ENCODE results near the gene RAB3C. TPM values are rescaled to one million over a fixed set of nuclear protein-coding genes. Genes with fewer than 3 reads are reported as not detected.
"Not testable (repeated sequence)": the region's sequence is repeated elsewhere in the genome, so short reads cannot be mapped to it uniquely, and the experiment has no call there.

RAB3C gene
- total and polyA plus RNA-seq, 4 experiments from 2014 or later = not detected

DNA sequence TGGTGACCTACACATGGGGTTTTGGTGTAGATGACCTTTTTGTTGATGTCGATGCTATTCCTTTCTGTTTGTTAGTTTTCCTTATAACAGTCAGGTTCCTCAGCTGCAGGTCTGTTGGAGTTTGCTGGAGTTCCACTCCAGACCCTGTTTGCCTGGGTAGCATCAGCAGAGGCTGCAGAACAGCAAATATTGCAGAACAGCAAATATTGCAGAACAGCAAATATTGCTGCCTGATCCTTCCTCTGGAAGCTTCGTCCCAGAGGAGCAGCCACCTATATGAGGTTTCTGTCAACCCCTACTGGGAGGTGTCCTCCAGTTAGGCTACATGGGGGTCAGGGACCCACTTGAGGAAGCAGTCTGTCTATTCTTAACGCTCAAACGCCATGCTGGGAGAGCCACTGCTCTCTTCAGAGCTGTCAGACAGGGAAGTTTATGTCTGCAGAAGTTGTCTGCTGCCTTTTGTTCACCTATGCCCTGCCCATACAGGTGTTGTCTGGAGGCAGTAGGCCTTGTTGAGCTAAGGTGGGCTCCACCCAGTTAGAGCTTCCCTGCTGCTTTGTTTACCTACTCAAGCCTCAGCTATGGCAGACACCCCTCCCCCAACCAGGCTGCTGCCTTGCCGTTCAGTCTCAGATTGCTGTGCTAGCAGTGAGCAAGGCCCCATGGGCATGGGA is 116.3 kb downstream of the RAB3C start:
- H3K4me3 ChIP-seq (ENCODE audit: low read length in 2 of 2); H3K36me3 ChIP-seq (ENCODE audit: insufficient read depth, low read length); POLR2A ChIA-PET (ENCODE audit: partially characterized antibody); H3K27me3 ChIP-seq (ENCODE audit: insufficient read depth, low read length); intact Hi-C loops (cut with micrococcal nuclease); CTCF ChIA-PET (ENCODE audit: partially characterized antibody); H3K27me3 Mint-ChIP-seq; H3K27ac ChIP-seq (ENCODE audit: low read depth, low read length); H3K36me3 Mint-ChIP-seq; H3K4me1 Mint-ChIP-seq; H3K9me3 ChIP-seq (ENCODE audit: control insufficient read depth in 1 of 2, low read length in 2 of 2); H3K4me1 ChIP-seq (ENCODE audit: insufficient read depth, low read length); H3K27ac Mint-ChIP-seq; DNase-seq; H3K4me3 Mint-ChIP-seq: not testable (repeated sequence)
- H3K9me3 Mint-ChIP-seq = peaks cover 2 to 33% (median 18%) of the 10 kb centered on the region in 8 donors

- Histone ChIP-seq H3K9me3 (ENCODE audit: control insufficient read depth in 1 of 2, low read length in 2 of 2) (no peaks in the 10 kb centered on the region), H3K27ac (ENCODE audit: low read depth, low read length) (no peak overlapping the region), H3K27me3 (ENCODE audit: insufficient read depth, low read length) (no peaks in the 10 kb centered on the region), H3K4me3 (ENCODE audit: low read length in 2 of 2) (no peak overlapping the region), H3K4me1 (ENCODE audit: insufficient read depth, low read length) (no peaks in the 10 kb centered on the region), H3K36me3 (ENCODE audit: insufficient read depth, low read length) (no peaks in the 10 kb centered on the region)
- POLR2A ChIA-PET (ENCODE audit: partially characterized antibody) = no interaction called here
- Mint-ChIP-seq H3K27me3 (peaks cover 4 to 7% of the 10 kb centered on the region in 2 donors), H3K36me3 (peaks cover 0 to 4% of the 10 kb centered on the region in 2 donors), H3K4me1 (no peaks in the 10 kb centered on the region), H3K27ac (no peak overlapping the region), H3K9me3 (peaks cover 2 to 32% (median 18%) of the 10 kb centered on the region in 8 donors), H3K4me3 (no peak overlapping the region)
- CTCF ChIA-PET (ENCODE audit: partially characterized antibody) = no interaction called here
- intact Hi-C loops (cut with micrococcal nuclease) = no loop called here
- DNase-seq = no peak
These were observed 116.9 kb downstream of the RAB3C start for GRCh38 chr5:58699762-58700118.

DNA sequence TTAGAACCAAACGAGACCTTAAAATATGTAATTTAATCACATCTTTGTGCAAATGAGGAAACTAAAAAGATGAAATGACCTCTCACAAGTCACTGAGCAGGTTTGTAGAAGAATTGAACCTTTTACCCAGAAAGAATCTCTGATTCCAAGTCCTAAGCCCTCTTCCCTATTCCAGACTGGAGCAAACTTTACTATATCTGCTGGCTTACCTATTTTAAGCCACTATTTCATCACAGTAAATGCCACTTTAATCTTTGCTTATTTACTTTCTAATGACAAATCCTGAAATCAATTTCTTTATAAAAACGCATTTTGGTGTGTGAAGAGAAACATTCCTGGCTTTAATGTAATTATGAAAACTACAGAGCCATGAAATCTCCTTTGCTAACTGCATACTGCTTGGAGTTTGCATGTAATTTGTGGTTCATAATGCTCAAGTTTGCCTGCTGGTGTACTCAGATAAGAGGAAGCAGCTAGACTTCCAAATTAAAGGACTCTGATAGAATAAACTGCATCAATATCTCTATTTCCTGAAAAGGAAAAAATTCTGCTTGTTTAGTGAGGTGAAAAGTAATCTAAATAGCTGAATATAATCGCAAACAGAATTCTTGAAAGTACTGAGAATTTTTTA is 121.2 kb downstream of the RAB3C start:
- Histone ChIP-seq H3K4me3 (ENCODE audit: low read length in 2 of 2) (no peak overlapping the region), H3K36me3 (ENCODE audit: insufficient read depth, low read length) (no peaks in the 10 kb centered on the region), H3K27me3 (ENCODE audit: insufficient read depth, low read length) (no peaks in the 10 kb centered on the region), H3K4me1 (ENCODE audit: insufficient read depth, low read length) (no peaks in the 10 kb centered on the region), H3K27ac (ENCODE audit: low read depth, low read length) (no peak overlapping the region), H3K9me3 (ENCODE audit: control insufficient read depth in 1 of 2, low read length in 2 of 2) (no peaks in the 10 kb centered on the region)
- intact Hi-C loops (cut with micrococcal nuclease) = no loop called here
- H3K27ac Mint-ChIP-seq = no peak overlapping the region
- no peak for DNase-seq
- CTCF ChIA-PET (ENCODE audit: partially characterized antibody) = no interaction called here
- peaks cover 0 to 2% (median 0%) of the 10 kb centered on the region in 8 donors for H3K9me3 Mint-ChIP-seq
- peaks cover 2 to 6% of the 10 kb centered on the region in 2 donors for H3K27me3 Mint-ChIP-seq
- no peak overlapping the region for H3K4me3 Mint-ChIP-seq
- no peaks in the 10 kb centered on the region for H3K4me1 Mint-ChIP-seq
- POLR2A ChIA-PET (ENCODE audit: partially characterized antibody) = no interaction called here
- peaks cover 0 to 4% of the 10 kb centered on the region in 2 donors for H3K36me3 Mint-ChIP-seq

- Mint-ChIP-seq H3K27me3 (peaks cover 6% of the 10 kb centered on the region in 2 donors), H3K36me3 (no peaks in the 10 kb centered on the region), H3K4me3 (no peak overlapping the region), H3K27ac (no peak overlapping the region), H3K9me3 (no peaks in the 10 kb centered on the region), H3K4me1 (no peaks in the 10 kb centered on the region)
- no peak overlapping the region for H3K27ac ChIP-seq (ENCODE audit: low read depth, low read length)
- H3K4me3 ChIP-seq (ENCODE audit: low read length in 2 of 2) = no peak overlapping the region
- no peaks in the 10 kb centered on the region for H3K4me1 ChIP-seq (ENCODE audit: insufficient read depth, low read length)
- intact Hi-C loops (cut with micrococcal nuclease) = no loop called here
- DNase-seq = no peak
- no peaks in the 10 kb centered on the region for H3K27me3 ChIP-seq (ENCODE audit: insufficient read depth, low read length)
- H3K36me3 ChIP-seq (ENCODE audit: insufficient read depth, low read length) = no peaks in the 10 kb centered on the region
- ChIA-PET CTCF (ENCODE audit: partially characterized antibody) (no interaction called here), POLR2A (ENCODE audit: partially characterized antibody) (no interaction called here)
- H3K9me3 ChIP-seq (ENCODE audit: control insufficient read depth in 1 of 2, low read length in 2 of 2) = no peaks in the 10 kb centered on the region
These were observed 123.9 kb downstream of the RAB3C start for GRCh38 chr5:58706736-58707135.

DNA sequence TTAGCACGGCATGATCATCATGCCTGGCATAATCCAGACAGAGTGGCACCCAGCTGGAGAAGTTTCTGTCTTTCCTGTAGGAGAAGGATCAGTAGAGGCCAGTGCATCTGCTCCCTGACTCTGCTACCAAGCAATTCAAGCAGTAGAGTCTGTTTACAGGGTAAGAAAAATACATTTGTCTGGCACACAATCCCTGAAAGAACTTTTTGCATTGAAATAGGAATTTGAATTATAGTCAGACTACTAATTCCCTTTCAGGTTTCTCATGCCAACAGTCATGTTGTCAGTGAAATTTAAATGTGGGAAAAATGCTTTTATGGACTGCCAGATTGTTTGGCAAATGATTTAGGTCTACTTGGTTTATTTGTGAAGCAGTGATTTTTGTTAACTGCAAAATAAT is 125.6 kb downstream of the RAB3C start:
- no peaks in the 10 kb centered on the region for H3K27me3 ChIP-seq (ENCODE audit: insufficient read depth, low read length)
- Mint-ChIP-seq H3K4me3 (no peak overlapping the region), H3K27me3 (peaks cover 6% of the 10 kb centered on the region in 2 donors), H3K36me3 (no peaks in the 10 kb centered on the region), H3K4me1 (no peaks in the 10 kb centered on the region), H3K9me3 (peaks cover 0 to 7% (median 0%) of the 10 kb centered on the region in 8 donors), H3K27ac (no peak overlapping the region)
- no peak for DNase-seq
- no peaks in the 10 kb centered on the region for H3K36me3 ChIP-seq (ENCODE audit: insufficient read depth, low read length)
- H3K27ac ChIP-seq (ENCODE audit: low read depth, low read length) = no peak overlapping the region
- ChIA-PET POLR2A (ENCODE audit: partially characterized antibody) (no interaction called here), CTCF (ENCODE audit: partially characterized antibody) (no interaction called here)
- no peaks in the 10 kb centered on the region for H3K9me3 ChIP-seq (ENCODE audit: control insufficient read depth in 1 of 2, low read length in 2 of 2)
- H3K4me1 ChIP-seq (ENCODE audit: insufficient read depth, low read length) = no peaks in the 10 kb centered on the region
- intact Hi-C loops (cut with micrococcal nuclease) = no loop called here
- H3K4me3 ChIP-seq (ENCODE audit: low read length in 2 of 2) = no peak overlapping the region

DNA sequence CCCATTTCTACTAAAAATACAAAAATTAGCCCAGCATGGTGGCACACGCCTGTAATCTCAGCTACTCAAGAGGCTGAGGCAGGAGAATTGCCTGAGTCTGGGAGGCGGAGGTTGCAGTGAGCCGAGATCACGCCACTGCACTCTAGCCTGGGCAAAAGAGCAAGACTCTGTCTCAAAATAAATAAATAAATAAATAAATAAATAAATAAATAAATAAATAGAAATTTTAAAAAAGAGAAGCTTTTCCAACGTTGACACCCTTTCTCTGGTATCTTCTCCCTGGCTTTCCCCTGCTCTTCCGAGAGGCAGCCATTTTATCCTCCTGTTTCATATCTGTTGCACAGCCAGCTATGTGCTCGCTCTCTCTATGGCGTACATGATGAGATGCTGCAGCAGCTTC is 127.5 kb downstream of the RAB3C start:
- H3K36me3 ChIP-seq (ENCODE audit: insufficient read depth, low read length); H3K4me1 Mint-ChIP-seq; H3K4me1 ChIP-seq (ENCODE audit: insufficient read depth, low read length); DNase-seq; H3K36me3 Mint-ChIP-seq; H3K27me3 Mint-ChIP-seq; H3K9me3 ChIP-seq (ENCODE audit: control insufficient read depth in 1 of 2, low read length in 2 of 2); H3K27ac ChIP-seq (ENCODE audit: low read depth, low read length); H3K4me3 Mint-ChIP-seq; H3K4me3 ChIP-seq (ENCODE audit: low read length in 2 of 2); H3K27me3 ChIP-seq (ENCODE audit: insufficient read depth, low read length); POLR2A ChIA-PET (ENCODE audit: partially characterized antibody); H3K27ac Mint-ChIP-seq; intact Hi-C loops (cut with micrococcal nuclease); CTCF ChIA-PET (ENCODE audit: partially characterized antibody): not testable (repeated sequence)
- H3K9me3 Mint-ChIP-seq = peaks cover 0 to 12% (median 4%) of the 10 kb centered on the region in 8 donors

- CTCF ChIA-PET (ENCODE audit: partially characterized antibody) = no interaction called here
- H3K36me3 ChIP-seq (ENCODE audit: insufficient read depth, low read length) = no peaks in the 10 kb centered on the region
- Mint-ChIP-seq H3K9me3 (peaks cover 0 to 12% (median 4%) of the 10 kb centered on the region in 8 donors), H3K27ac (no peak overlapping the region), H3K36me3 (no peaks in the 10 kb centered on the region), H3K4me3 (no peak overlapping the region), H3K27me3 (peaks cover 5 to 6% of the 10 kb centered on the region in 2 donors), H3K4me1 (no peaks in the 10 kb centered on the region)
- H3K27me3 ChIP-seq (ENCODE audit: insufficient read depth, low read length) = no peaks in the 10 kb centered on the region
- H3K9me3 ChIP-seq (ENCODE audit: control insufficient read depth in 1 of 2, low read length in 2 of 2) = no peaks in the 10 kb centered on the region
- POLR2A ChIA-PET (ENCODE audit: partially characterized antibody) = no interaction called here
- DNase-seq = no peak
- H3K4me3 ChIP-seq (ENCODE audit: low read length in 2 of 2) = no peak overlapping the region
- intact Hi-C loops (cut with micrococcal nuclease) = no loop called here
- H3K4me1 ChIP-seq (ENCODE audit: insufficient read depth, low read length) = no peaks in the 10 kb centered on the region
- no peak overlapping the region for H3K27ac ChIP-seq (ENCODE audit: low read depth, low read length)
These were observed 128.0 kb downstream of the RAB3C start for GRCh38 chr5:58710871-58711270.

Measured in CD4-positive, alpha-beta memory T cell (primary cell).